ENCODE data around the gene USP17L24.
"Not testable (repeated sequence)": the region's sequence is repeated elsewhere in the genome, so short reads cannot be mapped to it uniquely, and the experiment has no call there.

USP17L24 gene, protein sequence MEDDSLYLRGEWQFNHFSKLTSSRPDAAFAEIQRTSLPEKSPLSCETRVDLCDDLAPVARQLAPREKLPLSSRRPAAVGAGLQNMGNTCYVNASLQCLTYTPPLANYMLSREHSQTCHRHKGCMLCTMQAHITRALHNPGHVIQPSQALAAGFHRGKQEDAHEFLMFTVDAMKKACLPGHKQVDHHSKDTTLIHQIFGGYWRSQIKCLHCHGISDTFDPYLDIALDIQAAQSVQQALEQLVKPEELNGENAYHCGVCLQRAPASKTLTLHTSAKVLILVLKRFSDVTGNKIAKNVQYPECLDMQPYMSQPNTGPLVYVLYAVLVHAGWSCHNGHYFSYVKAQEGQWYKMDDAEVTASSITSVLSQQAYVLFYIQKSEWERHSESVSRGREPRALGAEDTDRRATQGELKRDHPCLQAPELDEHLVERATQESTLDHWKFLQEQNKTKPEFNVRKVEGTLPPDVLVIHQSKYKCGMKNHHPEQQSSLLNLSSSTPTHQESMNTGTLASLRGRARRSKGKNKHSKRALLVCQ

GRCh38 chr4:9324865-9325264 is at the start of gene USP17L24:
TSS of gene USP17L24 (plus strand) at chr4:9325165. CDS start at chr4:9325165, 0 bp downstream.
- DNase-seq (ENCODE audit: extremely low read depth, low read depth), result not testable (repeated sequence)

DNA sequence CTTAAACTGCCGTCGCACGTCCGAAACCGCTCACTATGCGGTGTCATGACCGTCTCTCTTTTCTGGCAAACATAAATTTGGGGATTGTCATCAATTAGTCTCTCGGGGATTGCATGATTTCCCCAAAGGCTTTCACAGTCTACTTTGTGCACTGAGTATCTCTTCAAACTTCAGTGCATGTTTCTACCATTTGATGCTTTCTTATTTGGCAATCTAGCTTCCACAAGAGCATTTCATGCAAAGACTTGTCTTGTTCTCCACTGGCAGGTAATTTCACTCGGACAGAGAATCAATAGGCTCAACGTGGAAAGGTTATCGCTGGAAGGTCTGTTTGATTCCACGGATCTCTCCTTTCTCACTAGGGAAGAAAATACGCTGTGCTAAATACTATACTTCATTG is 774 bp upstream of the USP17L24 start:
- not testable (repeated sequence) for DNase-seq (ENCODE audit: extremely low read depth, low read depth)

DNA sequence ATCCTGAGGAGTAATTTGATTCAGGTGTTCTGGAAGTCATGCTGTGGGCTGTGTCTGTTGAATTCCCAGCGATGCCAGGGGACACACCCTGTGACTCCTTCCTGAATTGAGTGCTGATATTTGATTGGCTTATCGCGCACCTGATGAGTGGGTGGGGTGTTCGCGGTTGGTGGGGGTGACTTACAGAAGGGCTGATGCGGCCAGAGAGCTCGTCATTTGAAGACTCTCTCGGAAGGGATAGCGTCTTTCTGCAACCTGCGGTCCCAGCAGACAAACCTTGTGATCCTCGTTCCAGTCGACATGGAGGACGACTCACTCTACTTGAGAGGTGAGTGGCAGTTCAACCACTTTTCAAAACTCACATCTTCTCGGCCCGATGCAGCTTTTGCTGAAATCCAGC is 4.6 kb downstream of the USP17L24 start, which contains the start of gene USP17L25:
Gene USP17L25, plus strand, starts transcription at position 301 of the 400 bp plus-strand sequence. Its CDS starts 0 bp downstream, at position 301.
- not testable (repeated sequence) for DNase-seq (ENCODE audit: extremely low read depth, low read depth)

DNA sequence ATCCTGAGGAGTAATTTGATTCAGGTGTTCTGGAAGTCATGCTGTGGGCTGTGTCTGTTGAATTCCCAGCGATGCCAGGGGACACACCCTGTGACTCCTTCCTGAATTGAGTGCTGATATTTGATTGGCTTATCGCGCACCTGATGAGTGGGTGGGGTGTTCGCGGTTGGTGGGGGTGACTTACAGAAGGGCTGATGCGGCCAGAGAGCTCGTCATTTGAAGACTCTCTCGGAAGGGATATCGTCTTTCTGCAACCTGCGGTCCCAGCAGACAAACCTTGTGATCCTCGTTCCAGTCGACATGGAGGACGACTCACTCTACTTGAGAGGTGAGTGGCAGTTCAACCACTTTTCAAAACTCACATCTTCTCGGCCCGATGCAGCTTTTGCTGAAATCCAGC is 9.4 kb downstream of the USP17L24 start, which contains the start of gene USP17L26:
Gene USP17L26, plus strand, starts transcription at position 301 of the 400 bp plus-strand sequence. Its CDS starts 0 bp downstream, at position 301.
- not testable (repeated sequence) for DNase-seq (ENCODE audit: extremely low read depth, low read depth)

GRCh38 chr4:9339103-9339502 is 14.1 kb downstream of the USP17L24 start, which contains the start of gene USP17L5:
TSS of gene USP17L5 (plus strand) at chr4:9339403. CDS start at chr4:9339403, 0 bp downstream.
- DNase-seq (ENCODE audit: extremely low read depth, low read depth), result not testable (repeated sequence)

GRCh38 chr4:9343848-9344247 is 18.9 kb downstream of the USP17L24 start, which contains the start of gene USP17L27:
TSS of gene USP17L27 (plus strand) at chr4:9344148. CDS start at chr4:9344148, 0 bp downstream.
- not testable (repeated sequence) for DNase-seq (ENCODE audit: extremely low read depth, low read depth)

DNA sequence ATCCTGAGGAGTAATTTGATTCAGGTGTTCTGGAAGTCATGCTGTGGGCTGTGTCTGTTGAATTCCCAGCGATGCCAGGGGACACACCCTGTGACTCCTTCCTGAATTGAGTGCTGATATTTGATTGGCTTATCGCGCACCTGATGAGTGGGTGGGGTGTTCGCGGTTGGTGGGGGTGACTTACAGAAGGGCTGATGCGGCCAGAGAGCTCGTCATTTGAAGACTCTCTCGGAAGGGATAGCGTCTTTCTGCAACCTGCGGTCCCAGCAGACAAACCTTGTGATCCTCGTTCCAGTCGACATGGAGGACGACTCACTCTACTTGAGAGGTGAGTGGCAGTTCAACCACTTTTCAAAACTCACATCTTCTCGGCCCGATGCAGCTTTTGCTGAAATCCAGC is 23.6 kb downstream of the USP17L24 start, which contains the start of gene USP17L28:
Gene USP17L28, plus strand, starts transcription at position 301 of the 400 bp plus-strand sequence. Its CDS starts 0 bp downstream, at position 301.
- not testable (repeated sequence) for DNase-seq (ENCODE audit: extremely low read depth, low read depth)

GRCh38 chr4:9350866-9351265 is 25.9 kb downstream of the USP17L24 start:
- DNase-seq (ENCODE audit: extremely low read depth, low read depth), result not testable (repeated sequence)

DNA sequence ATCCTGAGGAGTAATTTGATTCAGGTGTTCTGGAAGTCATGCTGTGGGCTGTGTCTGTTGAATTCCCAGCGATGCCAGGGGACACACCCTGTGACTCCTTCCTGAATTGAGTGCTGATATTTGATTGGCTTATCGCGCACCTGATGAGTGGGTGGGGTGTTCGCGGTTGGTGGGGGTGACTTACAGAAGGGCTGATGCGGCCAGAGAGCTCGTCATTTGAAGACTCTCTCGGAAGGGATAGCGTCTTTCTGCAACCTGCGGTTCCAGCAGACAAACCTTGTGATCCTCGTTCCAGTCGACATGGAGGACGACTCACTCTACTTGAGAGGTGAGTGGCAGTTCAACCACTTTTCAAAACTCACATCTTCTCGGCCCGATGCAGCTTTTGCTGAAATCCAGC is 28.4 kb downstream of the USP17L24 start, which contains the start of gene USP17L29:
Gene USP17L29, plus strand, starts transcription at position 301 of the 400 bp plus-strand sequence. Its CDS starts 0 bp downstream, at position 301.
- not testable (repeated sequence) for DNase-seq (ENCODE audit: extremely low read depth, low read depth)

DNA sequence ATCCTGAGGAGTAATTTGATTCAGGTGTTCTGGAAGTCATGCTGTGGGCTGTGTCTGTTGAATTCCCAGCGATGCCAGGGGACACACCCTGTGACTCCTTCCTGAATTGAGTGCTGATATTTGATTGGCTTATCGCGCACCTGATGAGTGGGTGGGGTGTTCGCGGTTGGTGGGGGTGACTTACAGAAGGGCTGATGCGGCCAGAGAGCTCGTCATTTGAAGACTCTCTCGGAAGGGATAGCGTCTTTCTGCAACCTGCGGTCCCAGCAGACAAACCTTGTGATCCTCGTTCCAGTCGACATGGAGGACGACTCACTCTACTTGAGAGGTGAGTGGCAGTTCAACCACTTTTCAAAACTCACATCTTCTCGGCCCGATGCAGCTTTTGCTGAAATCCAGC is 37.9 kb downstream of the USP17L24 start, which contains the start of gene USP17L30:
Gene USP17L30, plus strand, starts transcription at position 301 of the 400 bp plus-strand sequence. Its CDS starts 0 bp downstream, at position 301.
- DNase-seq (ENCODE audit: extremely low read depth, low read depth), result not testable (repeated sequence)
